Adipose tissue (tissue), 3 donors: Measurements from ENCODE around the gene TYR. TPM values are rescaled to one million over a fixed set of nuclear protein-coding genes. Genes with fewer than 3 reads are reported as not detected.
"Not testable (repeated sequence)": the region's sequence is repeated elsewhere in the genome, so short reads cannot be mapped to it uniquely, and the experiment has no call there.

Experiments used
- H3K27ac ChIP-seq: one replicate; pipeline ENCODE4 v1.5.1; 2013; ENCODE audit warnings: low read depth, low read length
- WGBS, 3 donors: extraction: QIAGEN DNeasy Blood & Tissue Kit; methylation state at CpG; one replicate each; pipeline ENCODE4 v1.1.7; 2013; 5-methylcytosine and 5-hydroxymethylcytosine counted together
- polyA plus RNA-seq, 3 donors: library from polyadenylated mRNA; stranded (reverse); fragments of 200-250 nt; gene quantifications; one replicate each; pipeline ENCODE4 v1.2.3, GENCODE V29; 2013
- donor health status: healthy with polysubstance abuse.
- donor health status: Bipolar disorder and iron deficiency.
- donor health status: healthy.

The TYR gene
- polyA plus RNA-seq, 3 donors, result not detected

- 51 to 58% (median 54%) methylated on average over 2 of the region's 2 CpGs for WGBS, 3 donors
- no peak overlapping the region for H3K27ac ChIP-seq
These were observed 71.5 kb downstream of the TYR start for GRCh38 chr11:89249196-89249595.

DNA sequence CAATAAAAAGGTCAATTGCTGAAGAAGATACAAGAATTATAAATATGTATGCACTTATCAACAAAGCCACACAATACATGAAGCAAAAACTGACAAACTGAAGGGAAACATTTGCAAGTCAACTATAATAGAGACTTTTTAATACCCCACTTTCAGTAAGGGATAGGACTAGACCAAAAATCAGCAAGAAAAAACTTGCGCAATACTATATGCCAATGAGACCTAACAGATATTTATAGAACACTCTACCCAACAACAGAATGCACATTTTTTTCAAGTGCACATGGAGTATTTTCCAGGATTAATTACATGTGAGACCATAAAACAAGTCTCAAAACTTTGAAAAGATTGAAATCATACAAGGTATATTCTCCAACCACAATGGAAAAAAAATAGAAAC, 83.8 kb downstream of the TYR start:
- 97 to 100% (median 97%) methylated on average over 1 of the region's 1 CpG for WGBS, 3 donors
- H3K27ac ChIP-seq, result not testable (repeated sequence)

DNA sequence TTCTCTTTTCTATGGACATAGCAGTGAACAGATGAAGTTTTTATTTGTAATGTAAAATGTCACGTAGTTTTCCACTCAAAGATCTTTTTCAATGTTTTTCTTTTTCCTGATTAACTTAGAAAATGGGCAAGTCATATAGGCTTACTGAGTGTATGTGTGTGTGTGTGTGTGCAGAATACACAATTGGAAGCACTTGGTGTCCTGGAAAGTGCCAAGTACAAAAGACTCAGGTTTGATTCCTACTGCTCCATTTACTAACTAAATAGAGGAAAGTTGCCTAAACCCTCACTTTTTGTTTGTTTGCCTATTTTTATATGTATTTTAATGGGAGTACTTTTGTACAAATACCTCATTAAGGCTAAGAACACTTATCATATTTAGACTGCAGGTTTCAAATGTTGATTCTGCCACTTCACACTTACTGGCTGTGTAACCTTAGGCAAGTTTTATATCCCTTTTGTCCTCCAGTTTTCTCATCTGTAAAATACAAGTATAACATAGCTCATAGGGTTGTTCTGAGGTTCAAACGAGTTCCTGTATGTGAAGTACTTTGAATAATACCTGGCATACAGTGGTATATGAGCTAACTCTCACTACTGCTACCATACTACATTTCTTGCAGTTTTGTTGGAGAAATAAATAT, 90.1 kb downstream of the TYR start:
- no peak overlapping the region for H3K27ac ChIP-seq
- 45 to 73% (median 66%) methylated on average over 2 of the region's 2 CpGs for WGBS, 3 donors

GRCh38 chr11:89272540-89273088, 94.9 kb downstream of the TYR start:
- H3K27ac ChIP-seq, result not testable (repeated sequence)
- WGBS, 3 donors, result 87 to 100% (median 92%) methylated on average over 1 of the region's 1 CpG

- 83 to 87% (median 87%) methylated on average over 2 of the region's 2 CpGs for WGBS, 3 donors
These were observed 95.5 kb downstream of the TYR start for GRCh38 chr11:89273220-89273619.

GRCh38 chr11:89275966-89276365, 98.3 kb downstream of the TYR start:
- no peak overlapping the region for H3K27ac ChIP-seq
- WGBS, 3 donors, result 55 to 65% (median 57%) methylated on average over 1 of the region's 1 CpG

More at GRCh38 chr11:89273220-89273619, 95.5 kb downstream of the TYR start:
- H3K27ac ChIP-seq, result not testable (repeated sequence)

GRCh38 chr11:89279176-89279575, 101.5 kb downstream of the TYR start:
- WGBS, 3 donors, result 68 to 86% (median 80%) methylated on average over 1 of the region's 1 CpG
- no peak overlapping the region for H3K27ac ChIP-seq

DNA sequence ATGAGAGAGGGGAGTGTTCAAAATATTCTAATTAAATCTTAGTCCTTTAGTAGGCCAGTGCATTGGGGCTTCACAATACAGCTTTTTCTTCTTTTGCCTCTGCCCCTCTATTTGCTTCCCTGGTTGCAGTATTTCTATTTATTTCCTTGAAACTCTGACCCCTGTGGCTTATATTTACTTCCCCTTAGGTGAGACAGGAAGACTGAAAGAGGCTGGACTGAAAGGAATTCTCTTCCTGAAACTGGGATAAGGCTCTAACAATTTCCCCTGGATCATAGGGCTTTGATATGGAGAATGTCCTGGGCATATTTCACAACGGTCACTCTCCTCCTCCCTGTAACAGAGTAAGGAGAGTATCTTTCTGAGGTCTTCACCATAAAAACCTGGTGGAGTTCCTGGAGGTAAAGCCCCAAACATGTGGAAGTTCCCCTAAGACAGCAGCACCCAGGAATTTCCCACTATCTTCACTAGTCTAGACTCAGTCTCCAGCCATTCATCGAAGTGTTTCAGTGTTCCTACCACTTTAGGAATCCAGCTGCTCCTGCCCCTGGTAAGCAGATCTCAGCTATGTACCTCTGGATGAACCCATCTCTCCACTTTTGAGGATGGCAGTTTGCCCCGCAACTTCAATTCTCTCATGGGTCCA, 103.5 kb downstream of the TYR start:
- not testable (repeated sequence) for H3K27ac ChIP-seq
- WGBS, 3 donors, result 60 to 70% (median 70%) methylated on average over 3 of the region's 3 CpGs

GRCh38 chr11:89286601-89287000, 108.9 kb downstream of the TYR start:
- H3K27ac ChIP-seq, result not testable (repeated sequence)
- 74 to 81% (median 79%) methylated on average over 1 of the region's 1 CpG for WGBS, 3 donors

- 85 to 91% (median 90%) methylated on average over 3 of the region's 3 CpGs for WGBS, 3 donors
These were observed 110.3 kb downstream of the TYR start for GRCh38 chr11:89288004-89288403.

DNA sequence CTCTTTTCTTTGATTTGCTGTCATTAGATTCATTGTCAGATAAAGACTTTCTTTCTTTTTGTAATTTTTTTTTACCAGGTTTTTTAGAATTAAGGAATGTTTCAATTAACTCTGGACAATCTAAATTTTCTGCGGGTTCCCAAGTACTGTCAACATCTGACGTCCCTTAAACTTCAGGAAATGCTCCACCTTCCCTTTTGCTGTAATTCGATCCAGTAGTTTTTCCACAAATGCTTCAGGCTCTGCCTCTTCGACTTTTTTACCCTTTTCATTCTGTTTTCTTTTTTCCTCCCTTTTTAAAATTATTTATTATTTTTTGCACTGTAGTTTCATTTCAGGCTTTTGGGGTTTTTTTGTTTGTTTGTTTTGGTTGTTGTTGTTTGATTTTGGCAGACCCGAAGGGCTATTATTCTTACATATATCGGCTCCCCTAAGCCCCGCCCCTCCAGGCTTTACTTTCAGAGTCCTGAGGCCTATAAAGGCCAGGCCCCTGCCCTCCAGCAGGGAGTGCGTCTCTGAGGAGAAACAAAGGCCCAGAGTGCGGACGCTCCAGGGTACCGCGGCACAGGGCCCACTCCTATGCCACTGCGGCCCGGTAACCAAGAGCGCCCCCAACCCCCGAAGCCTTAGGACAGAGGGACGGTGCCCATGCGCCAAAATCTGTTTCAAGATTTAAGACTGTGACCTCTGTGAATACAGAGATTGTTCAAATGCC, 116.4 kb downstream of the TYR start:
- H3K27ac ChIP-seq, result no peak overlapping the region
- WGBS, 3 donors, result 25 to 42% (median 29%) methylated on average over 18 of the region's 18 CpGs

More at GRCh38 chr11:89288004-89288403, 110.3 kb downstream of the TYR start:
- not testable (repeated sequence) for H3K27ac ChIP-seq

GRCh38 chr11:89295023-89295422, 117.3 kb downstream of the TYR start:
- not testable (repeated sequence) for H3K27ac ChIP-seq
- WGBS, 3 donors, result 91 to 94% (median 91%) methylated on average over 7 of the region's 7 CpGs

DNA sequence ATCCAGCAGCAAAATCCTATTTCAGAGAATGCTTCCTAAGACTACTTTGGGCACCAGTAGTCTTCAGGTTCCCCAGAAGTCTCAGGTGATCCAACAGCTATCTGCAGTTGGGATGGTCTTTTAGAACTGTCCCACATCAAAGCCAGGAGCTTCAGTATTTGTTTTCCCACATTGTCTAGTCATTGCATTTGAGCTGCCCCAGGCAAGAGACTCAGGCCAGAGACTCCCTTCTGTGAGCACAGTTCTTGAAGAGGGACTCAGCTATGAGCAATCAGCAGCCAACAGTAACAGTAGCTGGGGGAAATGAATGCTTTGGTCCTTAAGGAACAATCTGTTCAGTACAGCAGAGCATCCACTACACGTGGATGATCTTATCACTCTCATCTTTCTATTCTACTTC, 125.4 kb downstream of the TYR start:
- H3K27ac ChIP-seq, result not testable (repeated sequence)
- 56 to 61% (median 59%) methylated on average over 1 of the region's 1 CpG for WGBS, 3 donors

DNA sequence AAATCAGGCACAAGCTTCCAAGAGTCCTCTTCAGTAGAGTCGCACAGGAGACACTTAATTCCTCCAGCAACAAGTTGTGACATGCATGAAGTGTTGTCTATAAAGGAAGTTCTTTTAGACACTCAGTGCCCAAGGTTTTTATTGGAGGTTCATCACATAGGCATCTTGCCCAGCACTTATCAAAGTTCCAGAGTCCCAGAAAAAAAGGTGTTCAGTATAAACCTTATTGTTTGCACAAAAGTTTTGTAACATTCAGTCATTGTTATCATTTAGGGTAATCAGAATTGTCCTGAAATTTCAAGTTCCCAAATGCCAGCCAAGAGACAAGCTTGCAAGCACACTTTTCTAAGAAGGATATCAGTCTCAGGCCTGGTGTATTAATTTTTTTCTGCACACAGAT, 130.6 kb downstream of the TYR start:
- WGBS, 3 donors, result 68 to 96% (median 93%) methylated on average over 1 of the region's 1 CpG
- H3K27ac ChIP-seq, result not testable (repeated sequence)

DNA sequence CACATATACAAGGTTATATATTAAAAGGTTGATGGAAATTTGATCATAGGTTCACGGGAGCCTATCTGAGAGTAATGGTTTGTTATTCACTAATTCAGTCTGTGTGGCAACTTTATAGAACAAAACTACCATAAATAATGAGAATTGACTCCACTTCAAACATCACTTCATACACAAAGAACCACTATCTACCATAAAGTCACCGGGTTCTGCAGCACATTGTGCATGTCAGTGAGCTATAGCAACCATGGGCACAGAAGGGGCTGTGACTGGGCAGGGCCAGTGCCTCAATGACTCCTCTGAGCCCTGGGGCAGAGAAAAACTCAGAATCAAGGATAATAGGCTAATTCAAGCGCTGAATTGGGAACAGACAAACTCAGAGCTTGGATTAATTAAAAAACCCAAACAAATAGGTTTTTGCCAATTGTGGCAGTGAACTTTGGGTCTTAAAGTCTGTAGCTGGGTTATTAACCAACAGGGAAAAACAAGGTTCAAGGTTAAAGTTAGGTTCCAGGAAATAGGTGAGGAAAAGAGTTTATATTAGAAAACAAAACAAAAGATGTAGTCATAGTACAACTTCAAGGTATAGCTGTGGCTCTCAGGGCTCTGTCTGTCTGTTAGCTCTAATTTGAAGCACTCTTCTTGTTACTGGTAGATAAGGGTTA, 131.8 kb downstream of the TYR start:
- WGBS, 3 donors, result 64 to 83% (median 67%) methylated on average over 3 of the region's 3 CpGs
- not testable (repeated sequence) for H3K27ac ChIP-seq

DNA sequence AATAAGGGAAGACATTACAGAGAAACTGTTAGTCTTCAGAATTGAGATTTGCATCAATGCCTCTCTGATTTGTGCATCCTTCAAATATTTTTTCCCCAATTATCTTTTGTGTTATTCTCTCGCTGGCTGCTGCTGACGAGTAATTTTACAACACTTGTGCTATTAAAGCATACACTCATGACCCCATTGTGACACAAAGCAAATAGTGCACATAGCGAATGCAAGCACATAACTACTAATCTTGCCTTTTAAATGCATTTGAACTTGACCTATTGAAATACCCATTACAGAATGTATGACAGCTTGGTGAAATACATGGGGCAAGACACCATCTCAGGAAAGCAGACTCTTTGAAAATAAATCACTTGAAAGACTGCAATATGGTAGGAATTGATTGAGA, 132.9 kb downstream of the TYR start:
- H3K27ac ChIP-seq, result not testable (repeated sequence)
- WGBS, 3 donors, result 50 to 85% (median 66%) methylated on average over 3 of the region's 3 CpGs

DNA sequence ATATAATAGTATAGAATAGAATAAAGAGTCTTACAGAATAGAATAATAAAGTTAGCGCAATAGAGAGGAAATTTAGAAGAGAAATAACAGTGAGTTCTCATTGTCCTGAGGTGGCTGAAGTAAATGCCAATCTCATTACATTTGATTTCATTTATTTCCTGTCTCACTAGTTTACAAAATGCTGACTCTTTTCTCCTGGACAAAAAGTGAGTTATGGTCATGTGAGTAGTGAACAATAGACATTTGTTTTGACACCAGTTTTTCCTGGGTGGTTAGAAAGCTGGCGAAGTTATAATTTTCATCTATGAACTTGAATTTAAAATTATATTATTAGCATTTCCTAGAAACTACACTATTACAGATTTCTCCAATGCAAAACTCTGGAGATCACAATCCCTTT, 143.7 kb downstream of the TYR start:
- WGBS, 3 donors, result 83 to 91% (median 90%) methylated on average over 2 of the region's 2 CpGs
- no peak overlapping the region for H3K27ac ChIP-seq

DNA sequence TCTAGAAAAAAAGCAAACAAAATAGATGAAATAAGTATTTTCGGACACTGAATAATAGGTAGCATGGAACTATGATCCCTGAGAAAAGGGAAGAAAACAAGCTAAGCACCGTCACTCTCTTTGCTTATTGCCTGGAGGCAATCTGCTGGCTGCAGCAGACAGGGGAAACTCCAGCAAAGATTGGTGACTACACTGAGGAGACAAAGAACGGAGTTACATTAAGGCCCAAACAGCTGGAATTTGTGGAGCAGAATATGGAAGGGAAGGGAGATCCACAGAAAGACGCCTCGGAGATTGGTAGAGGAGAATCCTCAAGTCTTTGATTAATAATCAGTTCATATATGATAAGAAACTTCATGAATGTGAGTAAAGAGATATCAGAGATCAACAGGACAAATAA, 150.2 kb downstream of the TYR start:
- 78 to 89% (median 86%) methylated on average over 5 of the region's 5 CpGs for WGBS, 3 donors
- no peak overlapping the region for H3K27ac ChIP-seq

- WGBS, 3 donors, result 61 to 74% (median 70%) methylated on average over 4 of the region's 4 CpGs
These were observed 154.3 kb downstream of the TYR start for GRCh38 chr11:89331940-89332339.

More at GRCh38 chr11:89331940-89332339, 154.3 kb downstream of the TYR start:
- H3K27ac ChIP-seq, result not testable (repeated sequence)
